Mesenchymal stem cell (in vitro differentiated cells and primary cell): ENCODE measurements around the gene SPINDOC.

Experiments
- DNase-seq: peaks from one replicate; pipeline ENCODE4 v3.0.0-alpha.2; 2013
- H2AFZ ChIP-seq: one replicate; pipeline ENCODE4 v1.6.1; 2013; ENCODE audit warnings: low read depth, mild to moderate bottlenecking, control low read depth, inconsistent platforms, low read length, moderate library complexity
- H2AK5ac ChIP-seq: 2 replicates; pipeline ENCODE4 v1.6.1; 2013; ENCODE audit warnings: low read length, moderate library complexity, mild to moderate bottlenecking, inconsistent platforms; ENCODE audit not compliant: severe bottlenecking
- H2BK120ac ChIP-seq: one replicate; pipeline ENCODE4 v1.6.1; 2013; ENCODE audit warnings: low read depth, mild to moderate bottlenecking, inconsistent platforms, low read length, moderate library complexity
- H2BK12ac ChIP-seq, 2 experiments: one replicate each; pipeline ENCODE4 v1.6.1; 2013; ENCODE audit warnings: inconsistent platforms in 2 of 2, low read length in 2 of 2, mild to moderate bottlenecking in 2 of 2, moderate library complexity in 2 of 2, control low read depth in 1 of 2
- H2BK15ac ChIP-seq: one replicate; pipeline ENCODE4 v1.6.1; 2013; ENCODE audit warnings: mild to moderate bottlenecking, low read depth, inconsistent platforms; ENCODE audit not compliant: poor library complexity, severe bottlenecking
- H2BK5ac ChIP-seq: 2 replicates; pipeline ENCODE4 v1.6.1; 2013; ENCODE audit warnings: low read depth, mild to moderate bottlenecking, low read length, control low read depth, inconsistent platforms; ENCODE audit not compliant: poor library complexity, severe bottlenecking
- H3K14ac ChIP-seq, 2 experiments: one replicate each; pipeline ENCODE4 v1.6.1; 2013; ENCODE audit warnings: inconsistent platforms in 2 of 2, low read length in 2 of 2, control low read depth in 1 of 2, mild to moderate bottlenecking in 1 of 2, moderate library complexity in 1 of 2
- H3K18ac ChIP-seq, 2 experiments: one replicate each; pipeline ENCODE4 v1.6.1; 2013; ENCODE audit warnings: inconsistent platforms in 2 of 2, low read length in 2 of 2, control low read depth in 1 of 2, low read depth in 1 of 2, mild to moderate bottlenecking in 1 of 2
- H3K23ac ChIP-seq, 2 experiments: one replicate each; pipeline ENCODE4 v1.6.1; 2013; ENCODE audit warnings: inconsistent platforms in 2 of 2, low read length in 2 of 2, mild to moderate bottlenecking in 2 of 2, moderate library complexity in 2 of 2, control low read depth in 1 of 2
- H3K27ac ChIP-seq: 2 replicates; pipeline ENCODE4 v1.5.1; 2013; ENCODE audit warnings: mild to moderate bottlenecking, moderate library complexity, low read length, control low read depth, inconsistent platforms; ENCODE audit not compliant: poor library complexity, severe bottlenecking
- H3K27me3 ChIP-seq, 2 experiments: 2 replicates each; pipeline versions ENCODE4 v1.6.1 to v1.7.0; 2013; ENCODE audit warnings: low read length in 2 of 2, mild to moderate bottlenecking in 2 of 2, moderate library complexity in 2 of 2, control low read depth in 1 of 2, inconsistent platforms in 1 of 2; ENCODE audit not compliant: control insufficient read depth in 1 of 2, insufficient read depth in 1 of 2
- H3K36me3 ChIP-seq, 2 experiments: 2 replicates each; pipeline versions ENCODE4 v1.6.1 to v1.7.0; 2013; ENCODE audit warnings: low read length in 2 of 2, control low read depth in 1 of 2, inconsistent platforms in 1 of 2, low read depth in 1 of 2, mild to moderate bottlenecking in 1 of 2; ENCODE audit not compliant: insufficient read depth in 2 of 2, control insufficient read depth in 1 of 2
- H3K4ac ChIP-seq, 2 experiments: one replicate each; pipeline ENCODE4 v1.6.1; 2013; ENCODE audit warnings: inconsistent platforms in 2 of 2, low read length in 2 of 2, mild to moderate bottlenecking in 2 of 2, moderate library complexity in 2 of 2, control low read depth in 1 of 2, low read depth in 1 of 2
- H3K4me1 ChIP-seq: 2 replicates; pipeline ENCODE4 v1.6.1; 2013; ENCODE audit warnings: low read depth, low read length, control low read depth; ENCODE audit not compliant: control insufficient read depth, insufficient read depth
- H3K4me2 ChIP-seq: 2 replicates; pipeline ENCODE4 v1.6.1; 2013; ENCODE audit warnings: low read length, mild to moderate bottlenecking, inconsistent platforms; ENCODE audit not compliant: poor library complexity, severe bottlenecking
- H3K4me3 ChIP-seq, 2 experiments: 2 replicates each; pipeline versions ENCODE4 v1.5.1 to v1.7.0; 2013; ENCODE audit warnings: low read length in 2 of 2, mild to moderate bottlenecking in 2 of 2, control low read depth in 1 of 2, low read depth in 1 of 2; ENCODE audit not compliant: insufficient read depth in 1 of 2
- H3K79me1 ChIP-seq: replicated peaks from 2 replicates; pipeline ENCODE4 v1.6.1; 2013; ENCODE audit warnings: mild to moderate bottlenecking, control low read depth, low read length, inconsistent platforms; ENCODE audit not compliant: poor library complexity, severe bottlenecking
- H3K9ac ChIP-seq: 2 replicates; pipeline ENCODE4 v1.7.0; 2013; ENCODE audit warnings: mild to moderate bottlenecking, low read length, moderate library complexity
- H3K9me3 ChIP-seq: 2 replicates; pipeline ENCODE4 v1.7.0; 2013; ENCODE audit warnings: mild to moderate bottlenecking, low read length; ENCODE audit not compliant: control insufficient read depth
- H4K8ac ChIP-seq: one replicate; pipeline ENCODE4 v1.6.1; 2013; ENCODE audit warnings: inconsistent platforms, mild to moderate bottlenecking, low read length, moderate library complexity
- H4K91ac ChIP-seq: one replicate; pipeline ENCODE4 v1.6.1; 2013; ENCODE audit warnings: mild to moderate bottlenecking, low read length, inconsistent platforms
- WGBS: methylation state at CpG from one replicate; pipeline ENCODE4 v1.1.7; 2013; ENCODE audit warnings: mixed read lengths; 5-methylcytosine and 5-hydroxymethylcytosine counted together

The SPINDOC gene

GRCh38 chr11:63833048-63833447 is 19.8 kb downstream of the SPINDOC start:
- Histone ChIP-seq H2BK12ac (no peak overlapping the region), H3K4ac (no peak overlapping the region), H3K36me3 (peaks cover 4 to 21% of the 10 kb centered on the region in 2 experiments), H2BK120ac (no peak overlapping the region), H3K27me3 (peaks cover 0 to 2% of the 10 kb centered on the region in 2 experiments), H3K4me1 (peaks cover under 1% of the 10 kb centered on the region), H2AK5ac (no peak overlapping the region), H3K27ac (no peak overlapping the region), H2BK5ac (no peak overlapping the region), H4K8ac (no peak overlapping the region), H3K9me3 (no peaks in the 10 kb centered on the region), H3K9ac (no peak overlapping the region), H3K23ac (no peak overlapping the region), H4K91ac (no peak overlapping the region), H3K18ac (no peak overlapping the region), H3K4me2 (no peak overlapping the region), H3K4me3 (no peak overlapping the region), H2AFZ (no peak overlapping the region), H3K14ac (no peak overlapping the region), H2BK15ac (no peak overlapping the region), H3K79me1 (no peaks in the 10 kb centered on the region)
- DNase-seq: no peak
- WGBS: no CpG with 5 or more reads among the region's 2 CpGs

- no peaks in the 10 kb centered on the region for H3K79me1 ChIP-seq
- WGBS: 89% methylated on average over 12 of the region's 12 CpGs
- peaks cover 3% of the 10 kb centered on the region for H3K4me1 ChIP-seq
- H4K8ac ChIP-seq: no peak overlapping the region
- H2BK15ac ChIP-seq: no peak overlapping the region
- H2AK5ac ChIP-seq: no peak overlapping the region
- no peak overlapping the region for H2AFZ ChIP-seq
- no peak overlapping the region for H2BK120ac ChIP-seq
- H2BK12ac ChIP-seq: no peak overlapping the region
- no peak overlapping the region for H3K14ac ChIP-seq
- H3K18ac ChIP-seq: no peak overlapping the region
- peaks cover 0 to 9% of the 10 kb centered on the region in 2 experiments for H3K36me3 ChIP-seq
- no peak overlapping the region for H3K4me3 ChIP-seq
- H3K4me2 ChIP-seq: no peak overlapping the region
- no peak overlapping the region for H3K4ac ChIP-seq
- H3K23ac ChIP-seq: no peak overlapping the region
- H3K27ac ChIP-seq: no peak overlapping the region
- peaks cover 0 to 2% of the 10 kb centered on the region in 2 experiments for H3K27me3 ChIP-seq
- no peak overlapping the region for H2BK5ac ChIP-seq
- H4K91ac ChIP-seq: no peak overlapping the region
- no peak overlapping the region for H3K9ac ChIP-seq
- H3K9me3 ChIP-seq: no peaks in the 10 kb centered on the region
- no peak for DNase-seq
Observed at GRCh38 chr11:63834535-63835157, 21.4 kb downstream of the SPINDOC start.

GRCh38 chr11:63835158-63835545 is 21.9 kb downstream of the SPINDOC start:
- no peak for DNase-seq
- no peak overlapping the region for H3K14ac ChIP-seq
- H3K4ac ChIP-seq: no peak overlapping the region
- no peak overlapping the region for H3K4me2 ChIP-seq
- peaks cover 4% of the 10 kb centered on the region for H3K4me1 ChIP-seq
- no peak overlapping the region for H3K27ac ChIP-seq
- no peak overlapping the region for H2BK120ac ChIP-seq
- H4K91ac ChIP-seq: no peak overlapping the region
- no peak overlapping the region for H2BK5ac ChIP-seq
- no peak overlapping the region for H3K23ac ChIP-seq
- H4K8ac ChIP-seq: no peak overlapping the region
- H2BK12ac ChIP-seq: no peak overlapping the region
- H2BK15ac ChIP-seq: no peak overlapping the region
- peak overlapping the region in 1 of 2 experiments; percentile 21 for H3K4me3 ChIP-seq
- H3K27me3 ChIP-seq: peaks cover 0 to 2% of the 10 kb centered on the region in 2 experiments
- 87% methylated on average over 6 of the region's 6 CpGs for WGBS
- no peak overlapping the region for H3K18ac ChIP-seq
- H3K79me1 ChIP-seq: no peaks in the 10 kb centered on the region
- H2AFZ ChIP-seq: no peak overlapping the region
- no peak overlapping the region for H2AK5ac ChIP-seq
- H3K9me3 ChIP-seq: no peaks in the 10 kb centered on the region
- H3K36me3 ChIP-seq: peaks cover 0 to 5% of the 10 kb centered on the region in 2 experiments
- no peak overlapping the region for H3K9ac ChIP-seq

GRCh38 chr11:63837027-63837688 is 23.9 kb downstream of the SPINDOC start:
- H3K9me3 ChIP-seq: no peaks in the 10 kb centered on the region
- H3K14ac ChIP-seq: no peak overlapping the region
- no peak overlapping the region for H4K8ac ChIP-seq
- DNase-seq: peak; percentile 76
- WGBS: 23% methylated on average over 4 of the region's 5 CpGs
- no peak overlapping the region for H2BK5ac ChIP-seq
- H3K4ac ChIP-seq: no peak overlapping the region
- no peak overlapping the region for H3K18ac ChIP-seq
- H4K91ac ChIP-seq: no peak overlapping the region
- H3K36me3 ChIP-seq: peaks cover 0 to under 1% of the 10 kb centered on the region in 2 experiments
- no peak overlapping the region for H2AFZ ChIP-seq
- H3K9ac ChIP-seq: peak overlapping the region; percentile 94
- H2BK12ac ChIP-seq: peak overlapping the region in 1 of 2 experiments; percentile 2
- no peak overlapping the region for H2BK15ac ChIP-seq
- H3K4me3 ChIP-seq: no peak overlapping the region
- H3K4me1 ChIP-seq: peaks cover 11% of the 10 kb centered on the region
- H3K4me2 ChIP-seq: no peak overlapping the region
- no peaks in the 10 kb centered on the region for H3K79me1 ChIP-seq
- H2BK120ac ChIP-seq: no peak overlapping the region
- peaks cover 0 to 2% of the 10 kb centered on the region in 2 experiments for H3K27me3 ChIP-seq
- H3K23ac ChIP-seq: no peak overlapping the region
- H3K27ac ChIP-seq: no peak overlapping the region
- H2AK5ac ChIP-seq: no peak overlapping the region
